Duodenal mucosa (tissue), 2 donors: ENCODE data around the gene LEKR1.

Experiments used
- H3K27ac ChIP-seq: one replicate; pipeline ENCODE4 v1.7.0; 2013; ENCODE audit warnings: low read depth, low read length
- H3K27me3 ChIP-seq, 2 donors: one replicate each; pipeline ENCODE4 v1.7.0; 2013; ENCODE audit warnings: low read length in 2 of 2, control low read depth in 1 of 2; ENCODE audit not compliant: insufficient read depth in 2 of 2, control insufficient read depth in 1 of 2
- H3K36me3 ChIP-seq, 2 donors: one replicate each; pipeline ENCODE4 v1.7.0; 2013; ENCODE audit warnings: low read length in 2 of 2, control low read depth in 1 of 2; ENCODE audit not compliant: insufficient read depth in 2 of 2, control insufficient read depth in 1 of 2
- H3K4me1 ChIP-seq, 2 donors: one replicate each; pipeline ENCODE4 v1.7.0; 2013; ENCODE audit warnings: low read length in 2 of 2, control low read depth in 1 of 2; ENCODE audit not compliant: insufficient read depth in 2 of 2, control insufficient read depth in 1 of 2
- H3K4me3 ChIP-seq, 2 donors: one replicate each; pipeline ENCODE4 v1.7.0; 2013; ENCODE audit warnings: low read length in 2 of 2, low read depth in 1 of 2
- H3K9ac ChIP-seq, 2 donors: one replicate each; pipeline ENCODE4 v1.7.0; 2013; ENCODE audit warnings: low read length in 2 of 2, low read depth in 1 of 2
- H3K9me3 ChIP-seq, 2 donors: one replicate each; pipeline ENCODE4 v1.7.0; 2013; ENCODE audit warnings: low read length in 2 of 2, control low read depth in 1 of 2; ENCODE audit not compliant: control insufficient read depth in 1 of 2

Gene LEKR1

GRCh38 chr3:157093096-157093495, 266.9 kb downstream of the LEKR1 start:
- Histone ChIP-seq H3K36me3 (no peaks in the 10 kb centered on the region), H3K4me1 (peaks cover 32 to 33% of the 10 kb centered on the region in 2 donors), H3K27ac (no peak overlapping the region), H3K9ac (no peak overlapping the region), H3K27me3 (no peaks in the 10 kb centered on the region), H3K4me3 (no peak overlapping the region), H3K9me3 (no peaks in the 10 kb centered on the region)

DNA sequence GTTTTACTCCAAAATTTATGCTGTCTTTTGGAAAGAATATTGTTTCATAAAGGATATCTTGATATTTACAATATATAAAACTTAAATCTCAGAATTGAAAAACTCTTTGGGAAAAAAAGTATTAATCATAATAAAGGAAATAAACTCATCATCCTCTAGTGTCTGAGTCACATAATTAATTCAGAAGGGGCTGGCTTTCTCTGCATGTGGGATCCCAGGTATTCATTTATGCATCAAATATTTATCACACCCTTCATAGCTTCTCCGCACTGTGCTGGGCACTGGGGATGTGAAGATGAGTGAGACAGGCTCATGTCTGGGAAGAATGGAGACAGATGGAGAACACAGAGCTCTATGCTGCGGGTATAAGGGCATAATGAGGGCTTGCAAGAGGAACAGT, 268.1 kb downstream of the LEKR1 start:
- no peaks in the 10 kb centered on the region for H3K36me3 ChIP-seq
- H3K27ac ChIP-seq = no peak overlapping the region
- no peak overlapping the region for H3K4me3 ChIP-seq
- no peaks in the 10 kb centered on the region for H3K9me3 ChIP-seq
- H3K9ac ChIP-seq = no peak overlapping the region
- H3K4me1 ChIP-seq = peaks cover 27 to 30% of the 10 kb centered on the region in 2 donors
- no peaks in the 10 kb centered on the region for H3K27me3 ChIP-seq

- Histone ChIP-seq H3K4me1 (peaks cover 20 to 24% of the 10 kb centered on the region in 2 donors), H3K9ac (no peak overlapping the region), H3K9me3 (no peaks in the 10 kb centered on the region), H3K27me3 (no peaks in the 10 kb centered on the region), H3K27ac (no peak overlapping the region), H3K4me3 (no peak overlapping the region), H3K36me3 (no peaks in the 10 kb centered on the region)
Observed at GRCh38 chr3:157094751-157095480, 268.8 kb downstream of the LEKR1 start.
